IPS-18a (cell line): ENCODE measurements around the gene C17orf113.
"Not testable (repeated sequence)": the region's sequence is repeated elsewhere in the genome, so short reads cannot be mapped to it uniquely, and the experiment has no call there.

Experiments used
- H3K27ac ChIP-seq: one replicate; pipeline ENCODE4 v1.5.1; 2013; ENCODE audit warnings: low read length
- H3K27me3 ChIP-seq: one replicate; pipeline ENCODE4 v1.6.1; 2013; ENCODE audit warnings: mild to moderate bottlenecking, low read length; ENCODE audit not compliant: control insufficient read depth, insufficient read depth
- H3K36me3 ChIP-seq: one replicate; pipeline ENCODE4 v1.6.1; 2013; ENCODE audit warnings: low read depth, low read length; ENCODE audit not compliant: control insufficient read depth
- H3K4me1 ChIP-seq: one replicate; pipeline ENCODE4 v1.6.1; 2013; ENCODE audit warnings: low read depth, low read length; ENCODE audit not compliant: control insufficient read depth
- H3K4me3 ChIP-seq: one replicate; pipeline ENCODE4 v1.5.1; 2013; ENCODE audit warnings: low read length
- H3K9ac ChIP-seq: one replicate; pipeline ENCODE4 v1.6.1; 2013; ENCODE audit warnings: mild to moderate bottlenecking, low read length, moderate library complexity
- H3K9me3 ChIP-seq: one replicate; pipeline ENCODE4 v1.6.1; 2013; ENCODE audit warnings: low read depth, low read length; ENCODE audit not compliant: control insufficient read depth

The C17orf113 gene

GRCh38 chr17:42034059-42034458 is 16.3 kb downstream of the C17orf113 start:
- Histone ChIP-seq H3K9me3 (no peaks in the 10 kb centered on the region), H3K27me3 (no peaks in the 10 kb centered on the region), H3K9ac (no peak overlapping the region)

GRCh38 chr17:42031584-42031983 is 18.8 kb downstream of the C17orf113 start:
- H3K27ac ChIP-seq = no peak overlapping the region
- H3K27me3 ChIP-seq = no peaks in the 10 kb centered on the region
- H3K9ac ChIP-seq = no peak overlapping the region
- H3K9me3 ChIP-seq = no peaks in the 10 kb centered on the region
- H3K4me1 ChIP-seq = peaks cover 8% of the 10 kb centered on the region
- no peak overlapping the region for H3K4me3 ChIP-seq
- no peaks in the 10 kb centered on the region for H3K36me3 ChIP-seq

More at GRCh38 chr17:42034059-42034458, 16.3 kb downstream of the C17orf113 start:
- no peaks in the 10 kb centered on the region for H3K36me3 ChIP-seq
- no peak overlapping the region for H3K27ac ChIP-seq
- no peak overlapping the region for H3K4me3 ChIP-seq
- peaks cover 3% of the 10 kb centered on the region for H3K4me1 ChIP-seq

DNA sequence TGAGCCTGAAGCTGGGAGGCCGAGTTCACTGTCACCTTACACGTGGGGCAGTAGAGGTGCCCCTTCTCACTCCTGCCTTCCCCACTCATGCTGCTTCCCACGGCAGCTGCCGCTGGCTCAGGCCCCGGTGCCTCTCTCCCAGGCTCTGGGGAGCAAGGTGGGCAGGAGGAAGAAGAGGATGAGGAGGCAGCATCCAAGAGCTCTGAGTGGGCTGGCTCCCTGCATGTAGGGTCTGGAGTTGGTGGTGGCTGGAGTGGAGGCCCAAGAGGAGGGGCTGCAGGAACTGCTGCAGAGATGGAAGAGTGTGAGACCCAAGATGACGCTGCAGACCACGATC is 21.6 kb downstream of the C17orf113 start:
- Histone ChIP-seq H3K27me3 (no peaks in the 10 kb centered on the region), H3K9me3 (no peaks in the 10 kb centered on the region), H3K4me3 (no peak overlapping the region), H3K4me1 (peaks cover 8% of the 10 kb centered on the region), H3K36me3 (peaks cover 6% of the 10 kb centered on the region), H3K27ac (no peak overlapping the region), H3K9ac (no peak overlapping the region)

GRCh38 chr17:42027961-42028790 is 22.2 kb downstream of the C17orf113 start:
- no peaks in the 10 kb centered on the region for H3K9me3 ChIP-seq

GRCh38 chr17:42027590-42027889 is 22.9 kb downstream of the C17orf113 start:
- H3K9me3 ChIP-seq = no peaks in the 10 kb centered on the region
- peaks cover 8% of the 10 kb centered on the region for H3K4me1 ChIP-seq
- H3K27me3 ChIP-seq = no peaks in the 10 kb centered on the region
- peaks cover 18% of the 10 kb centered on the region for H3K36me3 ChIP-seq
- H3K27ac ChIP-seq = no peak overlapping the region
- no peak overlapping the region for H3K9ac ChIP-seq
- H3K4me3 ChIP-seq = no peak overlapping the region

More at GRCh38 chr17:42027961-42028790, 22.2 kb downstream of the C17orf113 start:
- Histone ChIP-seq H3K9ac (peak overlapping the region; percentile 33), H3K4me1 (peaks cover 8% of the 10 kb centered on the region), H3K27ac (no peak overlapping the region), H3K4me3 (peak overlapping the region; percentile 14), H3K27me3 (no peaks in the 10 kb centered on the region), H3K36me3 (peaks cover 12% of the 10 kb centered on the region)

GRCh38 chr17:42026857-42027589 is 23.4 kb downstream of the C17orf113 start:
- H3K27me3 ChIP-seq = no peaks in the 10 kb centered on the region
- H3K9ac ChIP-seq = no peak overlapping the region
- no peak overlapping the region for H3K4me3 ChIP-seq
- peaks cover 23% of the 10 kb centered on the region for H3K36me3 ChIP-seq
- H3K27ac ChIP-seq = no peak overlapping the region
- no peaks in the 10 kb centered on the region for H3K9me3 ChIP-seq
- H3K4me1 ChIP-seq = peaks cover 8% of the 10 kb centered on the region

GRCh38 chr17:42025936-42026335 is 24.5 kb downstream of the C17orf113 start:
- no peak overlapping the region for H3K27ac ChIP-seq
- H3K9ac ChIP-seq = no peak overlapping the region
- H3K9me3 ChIP-seq = no peaks in the 10 kb centered on the region
- H3K4me1 ChIP-seq = peaks cover 9% of the 10 kb centered on the region
- H3K36me3 ChIP-seq = peaks cover 25% of the 10 kb centered on the region
- no peak overlapping the region for H3K4me3 ChIP-seq
- no peaks in the 10 kb centered on the region for H3K27me3 ChIP-seq

DNA sequence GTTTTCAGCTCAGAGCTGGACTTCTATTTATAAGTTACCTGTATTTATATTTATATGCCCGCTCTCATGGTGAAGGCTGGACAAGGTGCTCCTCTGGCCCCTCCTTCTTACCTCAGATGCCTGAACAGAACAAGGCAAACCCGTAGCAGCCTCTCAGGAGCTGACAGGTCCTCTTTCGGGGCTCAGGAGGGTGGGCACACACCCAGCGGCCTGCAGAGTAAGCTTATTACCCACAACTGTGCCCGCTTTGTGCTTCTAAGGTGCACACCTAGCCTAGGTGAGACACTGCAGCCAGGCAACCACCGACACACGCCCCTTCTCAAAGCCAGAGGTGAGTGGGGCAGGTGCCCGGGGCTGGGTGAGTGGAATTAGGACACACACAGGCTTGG is 25.2 kb downstream of the C17orf113 start:
- Histone ChIP-seq H3K27ac (no peak overlapping the region), H3K36me3 (peaks cover 25% of the 10 kb centered on the region), H3K4me1 (peaks cover 14% of the 10 kb centered on the region), H3K27me3 (no peaks in the 10 kb centered on the region), H3K9ac (no peak overlapping the region), H3K9me3 (no peaks in the 10 kb centered on the region), H3K4me3 (no peak overlapping the region)

- Histone ChIP-seq H3K4me1 (peaks cover 14% of the 10 kb centered on the region), H3K27ac (no peak overlapping the region), H3K4me3 (no peak overlapping the region), H3K9ac (no peak overlapping the region), H3K36me3 (peaks cover 25% of the 10 kb centered on the region), H3K27me3 (no peaks in the 10 kb centered on the region), H3K9me3 (no peaks in the 10 kb centered on the region)
Measured at GRCh38 chr17:42023524-42024349, 26.7 kb downstream of the C17orf113 start.

DNA sequence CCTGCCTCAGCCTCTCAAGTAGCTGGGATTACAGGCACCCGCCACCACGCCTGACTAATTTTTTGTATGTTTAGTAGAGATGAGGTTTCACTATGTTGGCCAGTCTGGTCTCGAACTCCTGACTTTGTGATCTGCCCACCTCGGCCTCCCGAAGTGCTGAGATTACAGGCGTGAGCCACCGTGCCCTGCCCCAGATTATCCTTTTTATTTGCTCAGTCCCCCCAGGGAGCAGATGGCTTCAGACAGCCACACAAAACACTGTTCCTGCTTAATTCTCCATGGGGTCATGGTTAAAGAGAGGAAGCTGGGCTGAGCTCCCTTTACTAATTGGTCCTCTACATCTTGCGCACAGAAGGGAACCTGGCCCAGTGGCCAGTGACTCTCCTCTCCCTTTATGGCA is 29.6 kb downstream of the C17orf113 start:
- not testable (repeated sequence) for H3K27me3 ChIP-seq, H3K9me3 ChIP-seq, H3K27ac ChIP-seq
- Histone ChIP-seq H3K4me3 (peak overlapping the region; percentile 90), H3K9ac (peak overlapping the region; percentile 83), H3K36me3 (peaks cover 25% of the 10 kb centered on the region), H3K4me1 (peaks cover 14% of the 10 kb centered on the region)
